Measurements from ENCODE around the gene PRR18. TPM values are rescaled to one million over a fixed set of nuclear protein-coding genes. Genes with fewer than 3 reads are reported as not detected.

The PRR18 gene
- total and polyA plus RNA-seq, 9 of the 15 experiments (the other 6 are each of a cell fraction or from before 2014, with no cell fraction given): not detected

- TF ChIP-seq HOMEZ (CRISPR knock-in tag; IDR thresholded peaks at IDR 0.05) (no peak), TOE1 (IDR thresholded peaks at IDR 0.05; ENCODE audit: borderline replicate concordance) (no peak), TOE1 (CRISPR knock-in tag; IDR thresholded peaks at IDR 0.05; ENCODE audit: borderline replicate concordance, low read depth) (no peak), ZNF766 (CRISPR knock-in tag; conservative IDR thresholded peaks at IDR 0.05) (no peak), SRSF9 (IDR thresholded peaks at IDR 0.05; ENCODE audit: borderline replicate concordance, low read depth, low read length) (no peak), HIVEP1 (CRISPR knock-in tag; IDR thresholded peaks at IDR 0.05) (no peak), STAT5A (IDR thresholded peaks at IDR 0.05; ENCODE audit: borderline replicate concordance, low read length) (no peak), ZNF174 (CRISPR knock-in tag; IDR thresholded peaks at IDR 0.05) (no peak)
Measured at GRCh38 chr6:166293731-166294584, 14.2 kb downstream of the PRR18 start (continued).

Measured in K562 (cell line).